Cardiac fibroblast (primary cell): ENCODE measurements around the gene TSEN2.
"Not testable (repeated sequence)": the region's sequence is repeated elsewhere in the genome, so short reads cannot be mapped to it uniquely, and the experiment has no call there.

Experiments used
- DNase-seq, 2 donors: peaks; one replicate each; pipeline versions ENCODE4 v3.0.0 to v3.0.0-alpha.2; 2010; ENCODE audit warnings: low read depth in 2 of 2
- H3K4me3 ChIP-seq, 2 donors: replicated peaks in 1 of 2; 1 replicate in 1 of 2; 2 replicates in 1 of 2; pipeline ENCODE4 v1.5.1; 2011; ENCODE audit warnings: low read depth in 2 of 2, low read length in 2 of 2, mild to moderate bottlenecking in 2 of 2, moderate library complexity in 1 of 2
- TF ChIP-seq, protein P1 (sequence below): IDR thresholded peaks from one replicate; pipeline ENCODE4 v1.5.1; 2011; ENCODE audit warnings: low read depth, mild to moderate bottlenecking, low read length, inconsistent platforms

TSEN2 gene

GRCh38 chr3:12446298-12446697 lies 38.0 kb upstream of the TSEN2 start:
- no peak overlapping the region for H3K4me3 ChIP-seq
- DNase-seq: no peak
- TF ChIP-seq, protein P1, sequence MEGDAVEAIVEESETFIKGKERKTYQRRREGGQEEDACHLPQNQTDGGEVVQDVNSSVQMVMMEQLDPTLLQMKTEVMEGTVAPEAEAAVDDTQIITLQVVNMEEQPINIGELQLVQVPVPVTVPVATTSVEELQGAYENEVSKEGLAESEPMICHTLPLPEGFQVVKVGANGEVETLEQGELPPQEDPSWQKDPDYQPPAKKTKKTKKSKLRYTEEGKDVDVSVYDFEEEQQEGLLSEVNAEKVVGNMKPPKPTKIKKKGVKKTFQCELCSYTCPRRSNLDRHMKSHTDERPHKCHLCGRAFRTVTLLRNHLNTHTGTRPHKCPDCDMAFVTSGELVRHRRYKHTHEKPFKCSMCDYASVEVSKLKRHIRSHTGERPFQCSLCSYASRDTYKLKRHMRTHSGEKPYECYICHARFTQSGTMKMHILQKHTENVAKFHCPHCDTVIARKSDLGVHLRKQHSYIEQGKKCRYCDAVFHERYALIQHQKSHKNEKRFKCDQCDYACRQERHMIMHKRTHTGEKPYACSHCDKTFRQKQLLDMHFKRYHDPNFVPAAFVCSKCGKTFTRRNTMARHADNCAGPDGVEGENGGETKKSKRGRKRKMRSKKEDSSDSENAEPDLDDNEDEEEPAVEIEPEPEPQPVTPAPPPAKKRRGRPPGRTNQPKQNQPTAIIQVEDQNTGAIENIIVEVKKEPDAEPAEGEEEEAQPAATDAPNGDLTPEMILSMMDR: no peak

DNA sequence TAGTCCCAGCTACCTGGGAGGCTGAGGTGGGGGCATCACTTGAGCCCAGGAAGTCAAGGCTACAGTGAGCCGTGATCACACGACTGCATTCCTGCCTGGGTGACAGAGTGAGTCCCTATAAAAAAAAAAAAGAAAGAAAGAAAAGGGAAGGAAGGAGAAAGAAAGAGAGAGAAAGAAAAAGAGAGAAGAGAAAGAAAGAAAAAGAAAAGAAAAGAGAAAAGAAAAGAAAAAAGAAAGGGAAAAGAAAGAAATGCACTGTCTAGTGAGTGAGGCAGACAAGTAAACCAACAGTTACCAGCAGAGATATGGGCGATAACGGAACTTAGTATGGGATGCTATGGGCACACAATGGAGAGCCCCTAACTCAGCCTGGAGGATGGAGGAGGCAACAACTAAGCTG lies 37.2 kb upstream of the TSEN2 start:
- TF ChIP-seq, protein P1: no peak
- no peak for DNase-seq
- no peak overlapping the region for H3K4me3 ChIP-seq

DNA sequence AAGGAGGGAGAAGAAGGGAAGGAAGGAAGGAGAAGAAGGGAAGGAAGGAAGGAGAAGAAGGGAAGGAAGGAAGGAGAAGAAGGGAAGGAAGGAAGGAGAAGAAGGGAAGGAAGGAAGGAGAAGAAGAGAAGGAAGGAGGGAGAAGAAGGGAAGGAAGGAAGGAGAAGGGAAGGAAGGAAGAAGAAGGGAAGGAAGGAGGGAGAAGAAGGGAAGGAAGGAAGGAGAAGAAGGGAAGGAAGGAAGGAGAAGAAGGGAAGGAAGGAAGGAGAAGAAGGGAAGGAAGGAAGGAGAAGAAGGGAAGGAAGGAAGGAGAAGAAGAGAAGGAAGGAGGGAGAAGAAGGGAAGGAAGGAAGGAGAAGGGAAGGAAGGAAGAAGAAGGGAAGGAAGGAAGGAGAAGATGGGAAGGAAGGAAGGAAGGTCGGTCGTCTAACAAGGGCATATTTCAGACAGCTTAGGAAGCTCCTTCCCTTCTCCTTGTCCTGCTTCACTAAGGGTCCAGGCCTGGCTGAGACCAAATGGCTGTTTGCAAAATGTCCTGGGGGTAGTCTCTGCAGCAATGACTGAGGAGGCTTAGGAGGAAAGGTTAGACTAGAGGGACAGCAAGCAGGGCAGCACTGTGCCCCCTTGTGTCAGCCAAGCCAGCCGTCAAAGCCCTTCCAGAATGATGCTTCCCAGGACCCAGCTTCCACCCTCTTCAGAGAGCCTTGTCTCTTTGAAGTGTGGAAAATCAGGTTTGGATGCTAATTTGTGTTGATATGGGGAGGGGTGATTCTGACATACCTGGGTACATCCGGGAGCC lies 35.7 kb upstream of the TSEN2 start:
- DNase-seq, H3K4me3 ChIP-seq: not testable (repeated sequence)

DNA sequence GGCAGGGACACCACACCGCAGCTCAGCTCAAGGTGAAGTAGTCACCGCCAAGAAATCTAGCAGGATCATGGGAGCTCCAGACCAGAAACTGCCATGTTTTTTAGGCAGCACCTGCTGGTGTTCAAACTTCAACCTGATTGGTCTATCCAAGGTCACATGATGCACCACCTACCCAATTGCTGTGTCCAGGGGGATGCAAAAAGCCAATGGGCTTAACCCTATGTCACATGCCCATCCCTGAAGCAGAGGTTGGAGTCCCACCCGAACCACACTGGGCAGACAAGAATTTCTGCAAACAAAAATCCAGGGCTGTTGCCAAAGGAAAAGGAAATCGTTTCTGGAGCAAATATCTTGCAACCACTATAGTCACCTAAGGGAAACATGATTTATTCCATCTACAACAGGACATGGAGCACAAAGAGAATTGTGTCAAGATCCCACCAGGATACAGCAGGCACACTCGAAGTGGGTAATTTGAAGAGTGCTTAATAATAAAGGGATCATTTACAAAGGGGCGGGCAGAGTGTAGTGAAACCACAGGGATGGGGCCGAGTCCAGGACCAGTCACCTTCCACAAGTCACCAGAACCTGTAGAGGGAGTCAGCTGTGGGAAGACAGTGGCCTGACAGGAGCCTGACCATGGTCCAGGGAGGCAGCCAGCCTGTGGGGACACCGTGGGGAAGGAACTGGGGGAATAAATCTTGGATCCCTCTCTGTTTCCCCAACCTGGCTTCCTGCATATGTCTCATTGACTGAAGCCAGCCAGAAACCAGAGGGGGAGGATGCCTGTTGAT lies 34.2 kb upstream of the TSEN2 start:
- DNase-seq: no peak
- H3K4me3 ChIP-seq: no peak overlapping the region
- TF ChIP-seq, protein P1: no peak

- TF ChIP-seq, protein P1: no peak
- no peak overlapping the region for H3K4me3 ChIP-seq
- no peak for DNase-seq
Observed at GRCh38 chr3:12451481-12451880, 32.8 kb upstream of the TSEN2 start.

DNA sequence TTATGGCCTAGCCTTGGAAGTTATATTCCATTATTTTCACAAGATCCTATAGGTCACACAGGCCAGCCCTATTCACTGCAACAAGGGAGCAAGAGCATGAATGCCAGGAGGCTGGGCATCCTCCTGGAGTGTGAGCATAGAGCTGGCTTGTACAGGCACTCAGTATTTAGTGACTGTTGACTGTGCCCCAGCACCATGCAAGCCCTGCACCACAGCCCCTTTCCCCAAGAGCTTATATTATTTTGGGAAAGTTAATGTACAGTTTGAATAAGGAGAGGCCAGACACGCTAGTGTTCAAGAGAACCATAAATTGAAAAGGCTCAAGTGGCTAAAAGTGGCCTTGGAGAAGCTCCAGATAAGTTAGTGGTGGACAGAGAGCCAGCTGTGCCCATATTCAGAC lies 32.3 kb upstream of the TSEN2 start:
- TF ChIP-seq, protein P1: no peak
- H3K4me3 ChIP-seq: no peak overlapping the region
- no peak for DNase-seq
